HL-60/S4 treated with retinoic acid at 250 ng/mL for 4 days and 3 days (cell line): ENCODE results near the gene GBP2.

ENCODE experiments used
- in situ Hi-C: fragments of 300-500 bp; cut with MboI; formaldehyde crosslinking; loops from 2 replicates; pipeline ENCODE4 v1.7.0; 2022; ENCODE audit warnings: low sequenced_read_pairs

GBP2 gene

DNA sequence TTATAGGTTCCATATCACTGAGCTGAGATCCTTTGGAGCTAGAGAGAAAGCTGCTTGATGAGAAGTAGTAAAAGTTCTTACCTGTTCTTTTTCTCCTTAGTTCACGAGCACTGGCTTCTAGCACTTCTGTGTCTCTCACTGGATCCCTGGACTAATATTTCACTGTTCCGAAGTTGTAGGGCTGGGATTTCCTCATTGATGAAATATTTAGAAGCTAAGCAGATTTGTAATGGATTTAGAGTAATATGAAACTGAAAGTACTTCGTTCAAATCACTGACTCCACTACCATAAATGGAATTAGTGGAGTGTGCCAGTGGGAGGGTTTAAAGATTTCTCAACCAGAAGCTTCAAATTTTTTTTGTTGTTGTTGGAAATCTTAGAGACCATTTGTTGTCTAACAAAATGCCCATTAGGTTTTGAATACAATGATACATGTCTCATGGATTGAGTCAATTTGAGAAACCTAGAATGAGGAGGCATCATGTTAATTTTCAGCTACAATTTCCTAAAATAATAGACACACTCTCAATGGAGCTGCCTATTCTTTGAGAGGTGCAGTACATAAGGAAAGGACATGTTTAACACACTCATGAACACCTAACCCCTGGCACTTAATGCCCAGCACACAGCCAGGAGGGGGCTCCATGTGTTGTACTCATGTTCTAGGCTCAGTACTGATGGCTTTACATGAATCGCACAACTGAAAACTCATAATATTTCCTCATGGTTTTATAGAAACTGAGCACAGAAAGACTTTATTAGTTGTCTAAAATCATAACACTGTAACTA lies 60.6 kb downstream of the GBP2 start, which contains the start of gene GBP1:
GBP1 (minus strand) TSS at position 130 of the 790 bp plus-strand sequence. CDS start 1,974 bp downstream, outside the sequence.
- in situ Hi-C loops: no loop called here

GRCh38 chr1:89064632-89065031 lies 61.3 kb downstream of the GBP2 start:
- in situ Hi-C loops: no loop called here

GRCh38 chr1:89063094-89063493 lies 62.8 kb downstream of the GBP2 start:
- in situ Hi-C loops: no loop called here

DNA sequence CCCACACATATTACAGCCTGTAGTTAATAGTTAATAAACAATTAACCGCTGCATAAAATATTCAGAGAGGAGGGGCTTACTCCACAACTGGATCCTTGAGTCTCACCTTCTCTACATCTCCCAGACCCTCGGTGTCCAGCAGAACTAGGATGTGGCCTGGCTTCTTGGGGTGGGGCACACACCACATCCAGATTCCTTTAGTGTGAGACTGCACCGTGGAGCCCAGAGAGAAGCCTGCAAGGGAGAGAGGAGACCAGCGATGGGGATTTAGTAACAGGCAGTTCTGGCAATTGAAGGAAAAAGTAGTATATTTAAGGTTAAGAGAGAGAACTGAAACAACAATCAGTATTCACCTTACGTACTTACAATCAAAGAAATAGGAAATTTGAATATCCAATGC lies 65.8 kb downstream of the GBP2 start:
- in situ Hi-C loops: no loop called here
